ENCODE results near the gene FADS1.
A peak's percentile ranks its signal among the peaks of the same experiment; 100 is the strongest.

The FADS1 gene

DNA sequence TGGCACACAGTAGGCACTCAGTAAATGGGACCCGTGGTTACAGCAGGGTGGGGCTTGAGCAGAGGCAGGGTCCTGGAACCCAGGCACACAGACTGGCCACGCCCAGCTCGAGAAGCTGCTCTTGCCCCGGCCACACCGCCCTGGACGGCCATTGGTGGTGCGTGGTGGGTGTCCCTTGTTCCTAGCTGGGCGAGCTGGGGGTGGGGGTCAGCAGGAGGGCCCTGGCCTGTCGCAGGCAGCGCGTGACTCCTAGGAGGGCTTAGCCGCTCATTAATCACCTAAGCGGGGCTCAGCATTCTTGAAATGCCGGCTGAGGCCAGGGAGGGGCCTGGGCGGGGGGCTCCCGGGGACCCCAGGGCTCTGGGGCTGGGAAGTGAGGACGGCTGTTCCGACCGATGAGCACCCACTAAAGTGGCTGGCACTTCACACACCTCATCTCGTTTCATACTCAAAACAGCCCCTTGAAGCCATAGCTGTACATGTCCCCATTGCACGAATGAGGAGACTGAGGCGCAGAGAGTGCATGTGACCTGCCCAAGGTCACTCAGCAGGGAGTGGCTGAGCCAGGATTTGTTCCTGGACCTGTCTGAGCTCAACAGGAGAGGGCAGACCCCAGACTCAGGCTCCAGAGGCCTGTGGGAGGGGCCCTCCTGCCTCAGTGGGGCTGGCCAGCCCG, 52.7 kb downstream of the FADS1 start:
- no peaks in the 10 kb centered on the region for H3K9me3 ChIP-seq (ENCODE audit: control insufficient read depth, insufficient read depth, low read length)
- no peak overlapping the region for H3K27ac ChIP-seq (ENCODE audit: low read depth, low read length)
- peaks cover 9% of the 10 kb centered on the region; the same call in 1 of the 2 replicates for H3K4me1 ChIP-seq (ENCODE audit: control insufficient read depth, insufficient read depth, low read length)
- no peaks in the 10 kb centered on the region for H3K36me3 ChIP-seq (ENCODE audit: control insufficient read depth, insufficient read depth, low read length)
- no peak overlapping the region for H3K4me3 ChIP-seq (ENCODE audit: low read depth, low read length)
- no peak overlapping the region for H3K9ac ChIP-seq (ENCODE audit: low read depth, low read length)
- H3K27me3 ChIP-seq (ENCODE audit: control insufficient read depth, insufficient read depth, low read length): no peaks in the 10 kb centered on the region

GRCh38 chr11:61762798-61763197, 54.0 kb downstream of the FADS1 start:
- H3K9ac ChIP-seq (ENCODE audit: low read depth, low read length): no peak overlapping the region
- H3K36me3 ChIP-seq (ENCODE audit: control insufficient read depth, insufficient read depth, low read length): no peaks in the 10 kb centered on the region
- no peaks in the 10 kb centered on the region for H3K27me3 ChIP-seq (ENCODE audit: control insufficient read depth, insufficient read depth, low read length)
- peaks cover 9% of the 10 kb centered on the region; the same call in 1 of the 2 replicates for H3K4me1 ChIP-seq (ENCODE audit: control insufficient read depth, insufficient read depth, low read length)
- no peak overlapping the region for H3K27ac ChIP-seq (ENCODE audit: low read depth, low read length)
- H3K4me3 ChIP-seq (ENCODE audit: low read depth, low read length): no peak overlapping the region
- no peaks in the 10 kb centered on the region for H3K9me3 ChIP-seq (ENCODE audit: control insufficient read depth, insufficient read depth, low read length)

- Histone ChIP-seq H3K4me3 (ENCODE audit: low read depth, low read length) (no peak overlapping the region), H3K4me1 (ENCODE audit: control insufficient read depth, insufficient read depth, low read length) (peaks cover 9% of the 10 kb centered on the region; the same call in 1 of the 2 replicates), H3K9ac (ENCODE audit: low read depth, low read length) (no peak overlapping the region), H3K36me3 (ENCODE audit: control insufficient read depth, insufficient read depth, low read length) (no peaks in the 10 kb centered on the region), H3K9me3 (ENCODE audit: control insufficient read depth, insufficient read depth, low read length) (no peaks in the 10 kb centered on the region), H3K27ac (ENCODE audit: low read depth, low read length) (no peak overlapping the region), H3K27me3 (ENCODE audit: control insufficient read depth, insufficient read depth, low read length) (no peaks in the 10 kb centered on the region)
Measured at GRCh38 chr11:61762223-61762615, 54.6 kb downstream of the FADS1 start.

GRCh38 chr11:61761440-61762222, 55.2 kb downstream of the FADS1 start:
- no peaks in the 10 kb centered on the region for H3K9me3 ChIP-seq (ENCODE audit: control insufficient read depth, insufficient read depth, low read length)
- H3K9ac ChIP-seq (ENCODE audit: low read depth, low read length): no peak overlapping the region
- no peaks in the 10 kb centered on the region for H3K36me3 ChIP-seq (ENCODE audit: control insufficient read depth, insufficient read depth, low read length)
- no peak overlapping the region for H3K4me3 ChIP-seq (ENCODE audit: low read depth, low read length)
- H3K4me1 ChIP-seq (ENCODE audit: control insufficient read depth, insufficient read depth, low read length): peaks cover 10% of the 10 kb centered on the region; the same call in 1 of the 2 replicates
- H3K27ac ChIP-seq (ENCODE audit: low read depth, low read length): no peak overlapping the region
- H3K27me3 ChIP-seq (ENCODE audit: control insufficient read depth, insufficient read depth, low read length): no peaks in the 10 kb centered on the region

DNA sequence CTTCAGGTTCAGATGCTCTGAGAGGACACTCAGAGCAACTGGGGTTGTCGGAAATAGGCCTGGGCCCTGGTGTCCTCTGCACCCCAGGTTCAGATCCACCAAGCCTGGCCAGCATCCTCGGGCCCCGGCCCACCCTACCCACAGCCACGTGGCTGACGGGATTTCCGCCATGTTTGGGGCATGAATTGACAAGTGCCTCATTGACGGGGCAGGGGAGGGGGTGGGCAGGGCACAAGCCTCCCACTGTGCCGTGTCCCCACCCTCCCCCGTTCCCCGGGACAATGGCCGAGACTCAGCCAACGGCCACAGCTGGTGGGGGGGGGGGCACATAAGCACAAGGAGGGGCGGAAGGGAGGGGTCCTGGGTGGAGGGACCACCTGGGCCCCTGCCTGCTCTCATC, 55.9 kb downstream of the FADS1 start:
- peaks cover 17% of the 10 kb centered on the region for H3K4me1 ChIP-seq (ENCODE audit: control insufficient read depth, insufficient read depth, low read length)
- H3K27me3 ChIP-seq (ENCODE audit: control insufficient read depth, insufficient read depth, low read length): no peaks in the 10 kb centered on the region
- H3K36me3 ChIP-seq (ENCODE audit: control insufficient read depth, insufficient read depth, low read length): no peaks in the 10 kb centered on the region
- no peaks in the 10 kb centered on the region for H3K9me3 ChIP-seq (ENCODE audit: control insufficient read depth, insufficient read depth, low read length)
- H3K4me3 ChIP-seq (ENCODE audit: low read depth, low read length): no peak overlapping the region
- no peak overlapping the region for H3K9ac ChIP-seq (ENCODE audit: low read depth, low read length)
- no peak overlapping the region for H3K27ac ChIP-seq (ENCODE audit: low read depth, low read length)

DNA sequence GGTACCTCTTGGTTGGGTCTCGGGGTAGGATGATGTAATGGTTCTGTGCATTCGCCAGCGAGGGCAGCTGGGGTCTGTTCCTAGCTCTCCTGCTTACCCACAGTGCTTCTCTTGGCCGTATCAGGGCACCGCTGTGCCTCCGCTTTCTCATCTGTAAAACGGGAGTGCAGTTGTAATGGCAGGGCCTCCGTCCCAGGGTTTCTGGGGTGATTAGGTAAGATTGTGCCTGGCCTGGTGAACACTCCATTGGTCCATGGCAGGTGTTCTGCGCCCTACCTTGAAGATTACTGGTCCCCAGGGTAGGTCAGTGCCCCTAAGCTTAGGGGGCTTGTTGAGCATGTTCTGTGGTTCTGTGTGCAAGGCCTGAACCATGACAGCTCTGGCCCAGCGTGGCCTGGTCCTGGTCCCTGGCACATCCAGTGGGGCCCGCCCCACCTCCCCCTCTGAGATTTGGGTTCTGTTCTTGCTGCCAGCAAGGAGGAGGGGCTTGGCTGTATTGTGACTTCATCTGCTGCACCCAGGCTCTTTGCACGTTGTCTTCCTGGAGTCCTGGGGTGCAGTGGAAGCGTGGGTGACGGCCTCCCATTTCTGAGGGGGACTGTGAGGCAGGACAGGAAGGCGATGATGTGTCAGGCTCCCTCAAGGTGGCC, 59.5 kb downstream of the FADS1 start:
- Histone ChIP-seq H3K4me1 (ENCODE audit: control insufficient read depth, insufficient read depth, low read length) (peaks cover 15% of the 10 kb centered on the region), H3K9me3 (ENCODE audit: control insufficient read depth, insufficient read depth, low read length) (no peaks in the 10 kb centered on the region), H3K4me3 (ENCODE audit: low read depth, low read length) (no peak overlapping the region), H3K36me3 (ENCODE audit: control insufficient read depth, insufficient read depth, low read length) (no peaks in the 10 kb centered on the region), H3K9ac (ENCODE audit: low read depth, low read length) (no peak overlapping the region), H3K27ac (ENCODE audit: low read depth, low read length) (no peak overlapping the region), H3K27me3 (ENCODE audit: control insufficient read depth, insufficient read depth, low read length) (peaks cover 16% of the 10 kb centered on the region)

- Histone ChIP-seq H3K9ac (ENCODE audit: low read depth, low read length) (no peak overlapping the region), H3K4me1 (ENCODE audit: control insufficient read depth, insufficient read depth, low read length) (peaks cover 12% of the 10 kb centered on the region), H3K36me3 (ENCODE audit: control insufficient read depth, insufficient read depth, low read length) (no peaks in the 10 kb centered on the region), H3K4me3 (ENCODE audit: low read depth, low read length) (no peak overlapping the region), H3K27me3 (ENCODE audit: control insufficient read depth, insufficient read depth, low read length) (peaks cover 22% of the 10 kb centered on the region), H3K9me3 (ENCODE audit: control insufficient read depth, insufficient read depth, low read length) (no peaks in the 10 kb centered on the region), H3K27ac (ENCODE audit: low read depth, low read length) (peak overlapping the region; percentile 66)
Measured at GRCh38 chr11:61756452-61757212, 60.2 kb downstream of the FADS1 start.

DNA sequence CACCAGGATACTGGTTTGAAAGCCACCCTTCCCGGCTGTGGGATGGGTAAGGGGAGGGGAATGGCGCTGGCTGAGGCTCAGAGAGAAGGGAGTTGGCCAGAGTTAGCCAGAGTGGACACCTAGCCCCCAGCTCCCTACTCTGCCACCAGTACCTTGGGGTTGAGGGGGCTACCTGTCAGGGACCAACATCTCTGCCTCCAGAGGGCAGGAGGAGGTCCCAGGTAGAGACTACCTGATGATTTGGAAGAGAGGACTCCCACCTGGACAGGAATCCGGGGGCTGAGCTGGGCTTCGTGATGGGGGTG, 60.7 kb downstream of the FADS1 start:
- Histone ChIP-seq H3K27ac (ENCODE audit: low read depth, low read length) (peak overlapping the region; percentile 42), H3K9me3 (ENCODE audit: control insufficient read depth, insufficient read depth, low read length) (no peaks in the 10 kb centered on the region), H3K4me3 (ENCODE audit: low read depth, low read length) (no peak overlapping the region), H3K27me3 (ENCODE audit: control insufficient read depth, insufficient read depth, low read length) (peaks cover 28% of the 10 kb centered on the region), H3K4me1 (ENCODE audit: control insufficient read depth, insufficient read depth, low read length) (peaks cover 9% of the 10 kb centered on the region), H3K36me3 (ENCODE audit: control insufficient read depth, insufficient read depth, low read length) (no peaks in the 10 kb centered on the region), H3K9ac (ENCODE audit: low read depth, low read length) (no peak overlapping the region)

- H3K4me1 ChIP-seq (ENCODE audit: control insufficient read depth, insufficient read depth, low read length): peaks cover 14% of the 10 kb centered on the region
- no peak overlapping the region for H3K4me3 ChIP-seq (ENCODE audit: low read depth, low read length)
- H3K9ac ChIP-seq (ENCODE audit: low read depth, low read length): no peak overlapping the region
- no peaks in the 10 kb centered on the region for H3K9me3 ChIP-seq (ENCODE audit: control insufficient read depth, insufficient read depth, low read length)
- peak overlapping the region; percentile 27 for H3K27ac ChIP-seq (ENCODE audit: low read depth, low read length)
- H3K36me3 ChIP-seq (ENCODE audit: control insufficient read depth, insufficient read depth, low read length): no peaks in the 10 kb centered on the region
- H3K27me3 ChIP-seq (ENCODE audit: control insufficient read depth, insufficient read depth, low read length): peaks cover 28% of the 10 kb centered on the region
Measured at GRCh38 chr11:61754534-61755482, 62.0 kb downstream of the FADS1 start.

DNA sequence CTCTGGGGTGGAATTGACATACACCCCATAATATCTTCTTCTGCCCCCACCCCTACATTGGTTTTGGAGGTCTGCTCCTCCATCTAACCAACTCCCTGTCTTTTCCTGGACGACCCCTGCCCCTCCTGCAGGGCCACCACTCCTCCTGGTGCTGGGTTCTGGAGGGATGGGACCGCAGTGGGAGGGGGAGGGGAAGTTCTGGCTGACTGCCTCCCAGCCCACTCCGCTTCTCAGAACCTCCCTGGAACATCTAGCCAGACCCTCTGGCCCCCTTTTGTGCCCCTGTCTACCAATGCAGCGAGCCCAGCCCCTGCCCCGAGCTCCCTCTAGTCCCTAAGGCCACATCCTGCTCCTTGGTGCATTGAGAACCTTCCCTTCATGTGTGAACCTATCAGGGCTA, 63.1 kb downstream of the FADS1 start:
- Histone ChIP-seq H3K27ac (ENCODE audit: low read depth, low read length) (peak overlapping the region; percentile 27), H3K9ac (ENCODE audit: low read depth, low read length) (no peak overlapping the region), H3K4me1 (ENCODE audit: control insufficient read depth, insufficient read depth, low read length) (peaks cover 22% of the 10 kb centered on the region), H3K27me3 (ENCODE audit: control insufficient read depth, insufficient read depth, low read length) (peaks cover 28% of the 10 kb centered on the region), H3K9me3 (ENCODE audit: control insufficient read depth, insufficient read depth, low read length) (no peaks in the 10 kb centered on the region), H3K4me3 (ENCODE audit: low read depth, low read length) (no peak overlapping the region), H3K36me3 (ENCODE audit: control insufficient read depth, insufficient read depth, low read length) (no peaks in the 10 kb centered on the region)
